ENCODE measurements around the gene FAM118B. TPM values are rescaled to one million over a fixed set of nuclear protein-coding genes. Genes with fewer than 3 reads are reported as not detected.

FAM118B gene
- total and polyA plus RNA-seq, 10 donors = 5.5 to 32.3 (median 17.5) TPM

GRCh38 chr11:126166413-126166812 is 45.2 kb upstream of the FAM118B start:
- intact Hi-C loops (cut with DNase I; ENCODE audit: low total_unique reads) = no loop called here
- Histone ChIP-seq H3K27ac (no peak overlapping the region), H3K27me3 (replicated peaks in 1 of 7) (peaks cover 0 to 7% (median 0%) of the 10 kb centered on the region in 7 donors), H3K9me3 (no peaks in the 10 kb centered on the region), H3K4me3 (no peak overlapping the region), H3K36me3 (no peaks in the 10 kb centered on the region), H3K4me1 (peaks cover 0 to 5% (median 0%) of the 10 kb centered on the region in 6 donors)
- 85 to 95% (median 90%) methylated on average over 3 of the region's 3 CpGs for whole genome bisulfite sequencing, 5 donors
- TF ChIP-seq CTCF (IDR thresholded peaks at IDR 0.05 in 8 of 11, conservative IDR thresholded peaks at IDR 0.05 in 3 of 11) = no peak
- no peak for TF ChIP-seq POLR2A (IDR thresholded peaks at IDR 0.05)
- no peak for TF ChIP-seq POLR2AphosphoS5 (IDR thresholded peaks at IDR 0.05)
- DNase-seq = peak; percentile 16

- intact Hi-C loops (cut with DNase I; ENCODE audit: low total_unique reads) = no loop called here
- Histone ChIP-seq H3K27me3 (replicated peaks in 1 of 7) (peaks cover 0 to 14% (median 0%) of the 10 kb centered on the region in 7 donors), H3K9me3 (no peaks in the 10 kb centered on the region), H3K36me3 (no peaks in the 10 kb centered on the region), H3K27ac (no peak overlapping the region), H3K4me1 (peaks cover 0 to 5% (median 0%) of the 10 kb centered on the region in 6 donors), H3K4me3 (no peak overlapping the region)
- no peak for DNase-seq
- WGBS, 5 donors = 27 to 39% (median 35%) methylated on average over 2 of the region's 2 CpGs
- TF ChIP-seq CTCF (IDR thresholded peaks at IDR 0.05 in 8 of 11, conservative IDR thresholded peaks at IDR 0.05 in 3 of 11) (no peak), POLR2AphosphoS5 (IDR thresholded peaks at IDR 0.05) (no peak), POLR2A (IDR thresholded peaks at IDR 0.05) (no peak)
Measured at GRCh38 chr11:126167488-126167887, 44.1 kb upstream of the FAM118B start.

- Histone ChIP-seq H3K4me3 (no peak overlapping the region), H3K27me3 (replicated peaks in 1 of 7) (peaks cover 0 to 12% (median 0%) of the 10 kb centered on the region in 7 donors), H3K4me1 (no peaks in the 10 kb centered on the region), H3K36me3 (no peaks in the 10 kb centered on the region), H3K9me3 (no peaks in the 10 kb centered on the region), H3K27ac (no peak overlapping the region)
- DNase-seq = no peak
- 90 to 96% (median 95%) methylated on average over 3 of the region's 3 CpGs for WGBS, 5 donors
- intact Hi-C loops (cut with DNase I; ENCODE audit: low total_unique reads) = no loop called here
- TF ChIP-seq POLR2AphosphoS5 (IDR thresholded peaks at IDR 0.05) = no peak
- no peak for TF ChIP-seq CTCF (IDR thresholded peaks at IDR 0.05 in 8 of 11, conservative IDR thresholded peaks at IDR 0.05 in 3 of 11)
- TF ChIP-seq POLR2A (IDR thresholded peaks at IDR 0.05) = no peak
Measured at GRCh38 chr11:126169291-126169690, 42.3 kb upstream of the FAM118B start.

- peak; percentile 52 for DNase-seq
- no peak for TF ChIP-seq CTCF (IDR thresholded peaks at IDR 0.05 in 8 of 11, conservative IDR thresholded peaks at IDR 0.05 in 3 of 11)
- no peak for TF ChIP-seq POLR2AphosphoS5 (IDR thresholded peaks at IDR 0.05)
- no peak for TF ChIP-seq POLR2A (IDR thresholded peaks at IDR 0.05)
- Histone ChIP-seq H3K27me3 (replicated peaks in 1 of 7) (peaks cover 0 to 12% (median 0%) of the 10 kb centered on the region in 7 donors), H3K36me3 (no peaks in the 10 kb centered on the region), H3K4me1 (no peaks in the 10 kb centered on the region), H3K27ac (no peak overlapping the region), H3K9me3 (no peaks in the 10 kb centered on the region), H3K4me3 (no peak overlapping the region)
- intact Hi-C loops (cut with DNase I; ENCODE audit: low total_unique reads) = no loop called here
- WGBS, 5 donors = 31 to 51% (median 42%) methylated on average over 8 of the region's 8 CpGs
Measured at GRCh38 chr11:126172596-126173038, 39.0 kb upstream of the FAM118B start.

All from spleen (tissue), 11 donors.